ENCODE data around the gene RPS5.
"Not testable (repeated sequence)": the region's sequence is repeated elsewhere in the genome, so short reads cannot be mapped to it uniquely, and the experiment has no call there.

RPS5 gene

DNA sequence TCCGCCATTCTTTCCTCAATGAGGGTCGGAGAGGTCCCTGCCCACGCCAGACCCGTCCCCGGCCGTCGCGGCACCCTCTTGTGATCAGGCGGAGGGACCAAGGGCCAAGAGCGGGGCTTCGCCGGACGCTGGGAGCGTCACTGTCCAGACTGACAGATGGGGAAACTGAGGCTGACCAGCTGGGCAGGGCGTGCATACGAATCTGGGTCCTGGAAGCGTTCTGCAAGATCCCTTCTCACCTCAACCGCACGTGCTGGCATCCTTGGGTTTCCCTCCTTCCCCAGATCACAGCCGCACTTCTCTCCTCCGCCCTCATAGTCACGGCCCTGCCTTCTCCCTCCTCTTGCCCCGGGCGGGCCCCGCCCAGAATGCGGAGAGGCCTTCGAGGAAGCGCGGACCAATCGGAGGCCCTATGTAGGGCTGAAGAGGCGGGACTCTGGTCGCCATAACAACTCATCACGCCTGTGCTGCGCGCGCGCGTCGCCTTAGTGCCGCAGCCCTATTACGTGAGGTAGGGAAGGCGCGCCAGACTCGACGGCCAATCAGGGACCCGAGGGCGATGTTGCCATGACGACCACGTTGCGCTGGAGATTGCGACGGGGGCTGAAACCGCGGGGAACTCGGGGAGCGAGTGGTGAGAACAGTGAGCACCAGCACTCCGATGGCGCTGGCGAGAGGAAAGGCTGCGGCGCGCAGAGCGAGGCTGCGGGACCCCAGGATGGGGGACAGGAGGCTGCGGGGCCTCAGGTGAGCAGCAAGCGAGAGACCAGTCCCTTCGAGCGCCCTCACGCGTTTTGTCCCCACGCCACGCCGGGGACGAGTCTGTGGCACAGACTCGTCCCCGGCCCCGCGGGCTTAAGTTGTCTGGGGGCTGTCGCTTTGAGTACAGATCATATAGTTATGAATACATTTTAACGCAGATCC is 14.1 kb downstream of the RPS5 start:
- TF ChIP-seq, protein P1, sequence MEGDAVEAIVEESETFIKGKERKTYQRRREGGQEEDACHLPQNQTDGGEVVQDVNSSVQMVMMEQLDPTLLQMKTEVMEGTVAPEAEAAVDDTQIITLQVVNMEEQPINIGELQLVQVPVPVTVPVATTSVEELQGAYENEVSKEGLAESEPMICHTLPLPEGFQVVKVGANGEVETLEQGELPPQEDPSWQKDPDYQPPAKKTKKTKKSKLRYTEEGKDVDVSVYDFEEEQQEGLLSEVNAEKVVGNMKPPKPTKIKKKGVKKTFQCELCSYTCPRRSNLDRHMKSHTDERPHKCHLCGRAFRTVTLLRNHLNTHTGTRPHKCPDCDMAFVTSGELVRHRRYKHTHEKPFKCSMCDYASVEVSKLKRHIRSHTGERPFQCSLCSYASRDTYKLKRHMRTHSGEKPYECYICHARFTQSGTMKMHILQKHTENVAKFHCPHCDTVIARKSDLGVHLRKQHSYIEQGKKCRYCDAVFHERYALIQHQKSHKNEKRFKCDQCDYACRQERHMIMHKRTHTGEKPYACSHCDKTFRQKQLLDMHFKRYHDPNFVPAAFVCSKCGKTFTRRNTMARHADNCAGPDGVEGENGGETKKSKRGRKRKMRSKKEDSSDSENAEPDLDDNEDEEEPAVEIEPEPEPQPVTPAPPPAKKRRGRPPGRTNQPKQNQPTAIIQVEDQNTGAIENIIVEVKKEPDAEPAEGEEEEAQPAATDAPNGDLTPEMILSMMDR (IDR thresholded peaks at IDR 0.05; ENCODE audit: insufficient read depth, low read depth, low read length, missing control alignments) = no peak
- peak overlapping the region; percentile 65 for H3K4me3 ChIP-seq (ENCODE audit: low read depth, low read length)
- peak; percentile 100 for DNase-seq (ENCODE audit: low read depth)

DNA sequence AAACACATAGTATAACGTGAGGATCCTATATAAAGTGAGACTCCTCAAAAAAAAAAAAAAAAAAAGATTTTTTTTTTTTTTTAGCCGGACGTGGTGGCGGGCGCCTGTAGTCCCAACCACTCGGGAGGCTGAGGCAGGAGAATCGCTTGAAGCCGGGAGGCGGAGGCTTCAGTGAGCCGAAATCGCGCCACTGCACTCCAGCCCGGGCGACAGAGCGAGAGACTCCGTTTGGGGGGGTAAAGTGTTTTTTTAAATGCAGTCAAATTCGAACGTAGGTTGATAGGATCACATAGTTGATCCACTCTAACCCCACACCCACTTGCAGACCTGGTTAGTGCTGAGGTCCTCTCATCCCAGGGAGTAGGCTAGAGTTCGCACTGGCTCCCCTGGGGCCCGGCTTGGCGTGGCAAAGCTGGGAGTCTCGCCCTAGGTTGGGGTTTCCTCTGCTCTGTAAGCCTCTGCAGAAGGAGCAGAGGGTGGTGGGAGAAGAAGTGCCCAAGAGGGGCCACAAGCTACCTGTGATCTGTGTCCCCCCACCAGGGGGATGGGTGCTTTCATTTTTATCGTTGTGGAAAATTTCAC is 14.9 kb downstream of the RPS5 start:
- H3K4me3 ChIP-seq (ENCODE audit: low read depth, low read length) = peak overlapping the region; percentile 65
- DNase-seq (ENCODE audit: low read depth) = no peak
- TF ChIP-seq, protein P1 (IDR thresholded peaks at IDR 0.05; ENCODE audit: insufficient read depth, low read depth, low read length, missing control alignments) = no peak

DNA sequence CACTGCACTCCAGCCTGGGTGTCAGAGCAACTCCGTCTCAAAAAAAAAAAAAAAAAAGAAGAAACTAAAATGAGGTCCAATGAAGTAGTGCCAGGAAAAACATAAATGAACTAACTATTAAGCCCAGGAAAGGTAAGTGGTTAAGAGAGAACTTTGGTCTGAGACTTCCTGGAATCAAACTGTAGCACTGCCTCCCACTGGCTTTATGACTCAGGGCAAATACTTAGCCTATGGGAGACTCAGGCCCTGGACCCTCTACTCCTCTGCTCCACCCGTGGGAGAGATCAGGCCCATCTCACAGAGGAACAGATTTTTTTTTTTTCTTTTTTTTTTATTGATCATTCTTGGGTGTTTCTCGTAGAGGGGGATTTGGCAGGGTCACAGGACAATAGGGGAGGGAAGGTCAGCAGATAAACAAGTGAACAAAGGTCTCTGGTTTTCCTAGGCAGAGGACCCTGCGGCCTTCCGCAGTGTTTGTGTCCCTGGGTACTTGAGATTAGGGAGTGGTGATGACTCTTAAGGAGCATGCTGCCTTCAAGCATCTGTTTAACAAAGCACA is 16.9 kb downstream of the RPS5 start:
- DNase-seq (ENCODE audit: low read depth); H3K4me3 ChIP-seq (ENCODE audit: low read depth, low read length): not testable (repeated sequence)

DNA sequence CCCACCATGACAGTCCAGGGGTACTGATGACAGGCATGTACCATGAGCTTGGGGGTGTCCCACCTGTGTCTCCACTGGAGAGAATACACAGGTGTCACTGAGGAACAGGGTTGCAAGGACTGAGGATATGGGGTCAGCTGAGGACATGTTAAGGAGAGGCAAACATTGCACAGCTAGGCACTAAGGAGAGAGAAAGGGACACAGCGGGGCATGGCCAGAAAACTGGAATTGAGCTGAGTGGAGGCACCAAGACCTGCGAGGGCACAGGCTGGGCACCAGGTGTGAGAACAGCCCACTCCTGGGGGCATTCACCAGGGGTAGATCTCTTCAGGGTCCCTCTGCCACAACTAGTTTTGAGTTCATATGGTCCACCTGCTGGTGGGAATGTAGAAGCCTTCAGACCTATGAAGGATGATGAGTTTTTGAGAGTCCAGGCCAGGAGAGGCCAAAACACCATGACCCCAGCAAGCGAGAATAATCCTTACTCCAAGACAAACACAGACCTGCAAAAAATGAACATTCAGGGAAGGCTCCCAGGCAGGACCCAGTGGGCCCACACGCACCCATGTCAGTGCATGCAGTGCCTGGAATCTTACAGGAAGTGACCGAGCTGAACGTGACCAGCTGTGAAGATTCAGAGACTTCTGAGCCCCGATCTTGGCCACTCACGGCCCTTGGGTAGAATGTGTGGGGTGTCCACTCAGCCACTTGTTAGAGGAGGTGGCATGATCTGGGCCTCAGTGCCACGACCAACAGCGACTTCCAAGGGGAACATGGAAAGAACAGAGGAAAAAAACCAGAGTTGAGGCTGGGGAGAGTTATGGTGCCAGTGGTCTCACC is 20.0 kb downstream of the RPS5 start:
- H3K4me3 ChIP-seq (ENCODE audit: low read depth, low read length) = peak overlapping the region; percentile 86
- TF ChIP-seq, protein P1 (IDR thresholded peaks at IDR 0.05; ENCODE audit: insufficient read depth, low read depth, low read length, missing control alignments) = peak; percentile 29
- DNase-seq (ENCODE audit: low read depth) = no peak

DNA sequence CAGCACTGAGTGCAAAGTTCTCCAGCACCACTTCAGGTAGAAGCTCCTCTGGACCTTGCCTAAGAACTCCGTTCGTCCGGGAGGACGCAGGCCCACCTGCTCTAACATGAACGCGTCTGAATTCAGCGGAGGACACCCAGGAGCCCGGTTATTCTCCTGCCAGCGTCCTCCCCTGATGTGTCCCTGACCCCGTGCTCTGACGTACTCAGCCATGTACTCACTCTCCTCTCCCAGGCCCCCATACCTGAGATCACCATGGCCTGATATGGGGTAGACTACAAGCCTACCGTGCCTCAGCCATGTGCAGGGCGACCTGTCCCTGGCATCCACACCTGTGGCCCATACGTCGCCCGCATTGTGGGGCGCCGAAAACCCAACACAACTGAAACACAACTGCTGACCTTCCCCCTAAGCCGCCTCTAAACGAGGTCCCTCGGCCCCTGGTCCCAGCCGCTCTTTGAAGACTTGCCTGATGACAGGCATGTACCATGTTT is 20.6 kb downstream of the RPS5 start:
- TF ChIP-seq, protein P1 (IDR thresholded peaks at IDR 0.05; ENCODE audit: insufficient read depth, low read depth, low read length, missing control alignments) = no peak
- no peak for DNase-seq (ENCODE audit: low read depth)
- peak overlapping the region; percentile 86 for H3K4me3 ChIP-seq (ENCODE audit: low read depth, low read length)

DNA sequence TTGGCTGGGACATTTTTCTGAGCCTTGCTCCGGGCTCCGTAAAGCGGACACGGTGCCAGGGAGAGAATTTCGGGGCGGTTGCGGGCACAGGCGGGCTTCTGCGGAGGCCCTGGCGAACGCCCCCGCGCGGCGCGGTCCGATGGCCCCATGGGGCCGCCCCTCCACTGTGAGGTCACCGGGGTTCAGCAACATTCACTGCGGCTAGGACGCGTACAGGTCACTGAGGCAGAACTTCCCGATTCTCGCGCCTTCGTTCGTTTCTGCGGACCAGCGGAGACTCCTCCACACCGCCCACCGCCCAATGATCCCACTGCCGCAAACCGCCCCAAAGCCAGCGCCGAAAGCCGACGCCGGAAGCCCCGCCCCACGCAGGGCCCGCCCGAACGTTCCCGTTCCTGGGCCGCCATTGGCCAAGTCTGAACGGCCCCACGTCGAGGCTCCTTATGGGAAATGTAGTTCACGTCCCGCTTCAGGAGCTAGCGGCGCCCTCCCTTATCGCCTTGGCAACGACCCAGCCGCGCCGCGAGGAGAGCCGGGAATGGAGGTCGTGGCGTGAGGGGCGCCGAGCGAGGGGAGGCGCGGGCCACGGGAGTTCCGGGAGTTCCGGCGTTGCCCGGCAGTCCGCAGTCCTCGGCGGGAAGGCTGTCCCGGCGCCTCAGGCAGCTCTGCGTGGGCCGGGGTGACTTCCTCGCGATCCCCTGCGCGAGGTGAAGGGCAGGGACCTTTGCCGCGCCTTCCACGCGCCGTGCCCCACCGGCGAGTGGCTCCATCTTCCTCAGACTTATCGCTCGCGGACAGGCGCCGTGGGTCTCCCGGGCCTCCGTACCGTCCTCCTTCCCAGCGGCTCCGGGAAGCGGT is 21.3 kb downstream of the RPS5 start, which contains the start of gene ZNF584:
Gene ZNF584 (plus strand): TSS at position 498 of the 858 bp plus-strand sequence. CDS start 499 bp downstream, outside the sequence.
- peak within 1 kb of the TSS; percentile 86 for H3K4me3 ChIP-seq (ENCODE audit: low read depth, low read length)
- TF ChIP-seq, protein P1 (IDR thresholded peaks at IDR 0.05; ENCODE audit: insufficient read depth, low read depth, low read length, missing control alignments) = no peak
- DNase-seq (ENCODE audit: low read depth) = peak; percentile 96

All from GM12865 (cell line).